Cardiac muscle cell (in vitro differentiated cells and primary cell): ENCODE data around the gene RPL14. TPM values are rescaled to one million over a fixed set of nuclear protein-coding genes. Genes with fewer than 3 reads are reported as not detected.

Source experiments
- DNase-seq, 2 donors: peaks; one replicate each; pipeline versions ENCODE4 v3.0.0 to v3.0.0-alpha.2; 2010 to 2017; ENCODE audit warnings: low read depth in 1 of 2, low spot score in 1 of 2
- H3K27ac ChIP-seq: fragments of 200-600 bp; sonication (generic); 2 replicates; pipeline ENCODE4 v1.5.1; 2016
- H3K27me3 ChIP-seq: fragments of 200-600 bp; sonication (generic); 2 replicates; pipeline ENCODE4 v1.6.0; 2016; ENCODE audit warnings: control low read depth
- H3K36me3 ChIP-seq: fragments of 200-600 bp; sonication (generic); 2 replicates; pipeline ENCODE4 v1.5.1; 2016; ENCODE audit warnings: control low read depth
- H3K4me1 ChIP-seq: fragments of 200-600 bp; sonication (generic); 2 replicates; pipeline ENCODE4 v1.8.1; 2017; ENCODE audit warnings: low read depth, mild to moderate bottlenecking, mixed run types
- H3K4me3 ChIP-seq: fragments of 200-600 bp; sonication (generic); 2 replicates; pipeline ENCODE4 v1.5.1; 2016; ENCODE audit warnings: mild to moderate bottlenecking
- H3K9me3 ChIP-seq: fragments of 200-600 bp; sonication (generic); 2 replicates; pipeline ENCODE4 v1.5.1; 2017; ENCODE audit warnings: low read depth, mild to moderate bottlenecking, control low read depth
- CTCF ChIP-seq: IDR thresholded peaks from 2 replicates; pipeline ENCODE4 v1.5.1; 2012; ENCODE audit warnings: low read depth, mild to moderate bottlenecking, low read length
- polyA plus RNA-seq: library from polyadenylated mRNA; unstranded; fragments of >200 nt; fragmentation: Nextera tagmentation; extraction: Ambion mirVana; gene quantifications from 2 replicates; pipeline ENCODE4 v1.2.1, GENCODE V29; 2016
- total RNA-seq: library from RNA; depleted of rRNA; stranded (reverse); fragments of >200 nt; gene quantifications from 2 replicates; pipeline ENCODE4 v1.2.3, GENCODE V29; 2016

RPL14 gene
- total and polyA plus RNA-seq, 2 experiments from 2014 or later, result 408 to 427 TPM

- Histone ChIP-seq H3K27ac (no peak overlapping the region), H3K4me3 (no peak overlapping the region), H3K27me3 (no peaks in the 10 kb centered on the region), H3K9me3 (no peaks in the 10 kb centered on the region), H3K36me3 (peaks cover 13% of the 10 kb centered on the region), H3K4me1 (peaks cover 4% of the 10 kb centered on the region)
- no peak for DNase-seq
- TF ChIP-seq CTCF, result no peak
Observed at GRCh38 chr3:40511031-40511718, 54.0 kb downstream of the RPL14 start.

DNA sequence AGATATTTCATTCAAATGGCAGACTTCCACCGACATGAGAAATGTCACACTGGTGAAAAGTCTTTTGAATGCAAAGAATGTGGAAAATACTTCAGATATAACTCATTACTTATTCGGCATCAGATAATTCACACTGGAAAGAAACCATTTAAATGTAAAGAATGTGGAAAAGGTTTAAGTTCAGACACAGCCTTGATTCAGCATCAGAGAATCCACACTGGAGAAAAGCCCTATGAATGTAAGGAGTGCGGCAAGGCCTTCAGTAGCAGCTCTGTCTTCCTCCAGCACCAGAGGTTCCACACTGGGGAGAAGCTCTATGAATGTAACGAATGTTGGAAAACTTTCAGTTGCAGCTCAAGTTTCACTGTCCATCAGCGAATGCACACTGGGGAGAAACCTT lies 59.1 kb downstream of the RPL14 start:
- no peak for TF ChIP-seq CTCF
- Histone ChIP-seq H3K27me3 (no peaks in the 10 kb centered on the region), H3K27ac (no peak overlapping the region), H3K36me3 (peaks cover 8% of the 10 kb centered on the region), H3K4me3 (no peak overlapping the region), H3K4me1 (no peaks in the 10 kb centered on the region), H3K9me3 (no peaks in the 10 kb centered on the region)
- peak in 1 of 2 donors; percentile 85 for DNase-seq

DNA sequence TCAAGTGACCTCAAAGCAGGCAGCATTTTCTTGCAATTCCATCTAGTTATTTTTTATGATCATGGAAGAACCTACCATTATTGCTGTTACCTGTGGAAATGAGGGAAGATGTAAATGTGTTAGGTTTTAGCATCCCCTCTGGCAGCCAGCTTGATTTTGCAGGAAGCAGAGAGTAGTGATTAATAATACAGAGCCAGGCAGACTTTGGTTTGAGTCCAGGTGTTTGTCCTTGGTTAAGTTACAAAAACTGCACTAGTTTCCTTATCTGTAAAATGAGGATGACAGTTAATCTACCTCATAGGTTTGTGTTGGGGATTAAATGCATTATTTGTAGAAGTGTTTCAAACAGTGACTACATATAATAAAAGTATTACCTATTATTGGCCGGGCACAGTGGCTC lies 60.9 kb downstream of the RPL14 start:
- TF ChIP-seq CTCF, result no peak
- H3K36me3 ChIP-seq, result peaks cover 3% of the 10 kb centered on the region
- H3K4me3 ChIP-seq, result no peak overlapping the region
- no peak for DNase-seq
- H3K27me3 ChIP-seq, result no peaks in the 10 kb centered on the region
- H3K27ac ChIP-seq, result no peak overlapping the region
- no peaks in the 10 kb centered on the region for H3K9me3 ChIP-seq
- H3K4me1 ChIP-seq, result no peaks in the 10 kb centered on the region

Other genes with a start within 250 kb of the RPL14 start
- gene EIF1B, start 147.6 kb upstream of the RPL14 start, total RNA-seq, result 18.0 and 23.3 TPM in 2 replicates
- 187 and 221 TPM in 2 replicates for gene EIF1B, start 147.6 kb upstream of the RPL14 start, polyA plus RNA-seq
- gene ENTPD3, start 70.2 kb upstream of the RPL14 start, total RNA-seq, result 0.42 and 0.66 TPM in 2 replicates
- gene ENTPD3, start 70.2 kb upstream of the RPL14 start, polyA plus RNA-seq, result 0.16 and 1.1 TPM in 2 replicates
- gene ZNF619, start 19.8 kb downstream of the RPL14 start, total RNA-seq, result 0.15 and 1.5 TPM in 2 replicates
- 0.84 TPM in 1 of 2 replicates, not detected in the other for gene ZNF619, start 19.8 kb downstream of the RPL14 start, polyA plus RNA-seq
- gene ZNF620, start 48.7 kb downstream of the RPL14 start, total RNA-seq, result 7.5 and 8.8 TPM in 2 replicates
- gene ZNF620, start 48.7 kb downstream of the RPL14 start, polyA plus RNA-seq, result 8.3 and 10.2 TPM in 2 replicates
- gene ZNF621, start 67.6 kb downstream of the RPL14 start, total RNA-seq, result 10.9 and 17.3 TPM in 2 replicates
- gene ZNF621, start 67.6 kb downstream of the RPL14 start, polyA plus RNA-seq, result 6.9 and 12.9 TPM in 2 replicates